MG63 (cell line): ENCODE measurements around the gene PIR. TPM values are rescaled to one million over a fixed set of nuclear protein-coding genes. Genes with fewer than 3 reads are reported as not detected.

Experiments used
- DNase-seq: peaks from one replicate; pipeline ENCODE4 v3.0.0-alpha.2; 2020
- H3K27me3 ChIP-seq: fragments of 250-450 bp; sonication (Bioruptor Pico); 2 replicates; pipeline ENCODE4 v1.5.1; 2020; ENCODE audit warnings: mild to moderate bottlenecking, moderate library complexity
- H3K36me3 ChIP-seq: fragments of 250-450 bp; sonication (Bioruptor Pico); 2 replicates; pipeline ENCODE4 v1.5.1; 2020; ENCODE audit warnings: mild to moderate bottlenecking, moderate library complexity
- H3K4me3 ChIP-seq: fragments of 250-450 bp; sonication (Bioruptor Pico); 2 replicates; pipeline ENCODE4 v1.5.1; 2020; ENCODE audit warnings: mild to moderate bottlenecking, moderate library complexity
- H3K9me3 ChIP-seq: fragments of 250-450 bp; sonication (Bioruptor Pico); 2 replicates; pipeline ENCODE4 v1.5.1; 2020; ENCODE audit warnings: mild to moderate bottlenecking, moderate library complexity
- total RNA-seq: library from RNA; depleted of rRNA; stranded (reverse); fragments of >200 nt; shearing (Covaris generic); gene quantifications from 2 replicates; pipeline ENCODE4 v1.2.3, GENCODE V29; 2014; ENCODE audit warnings: low replicate concordance; rRNA removed

PIR gene
- total RNA-seq: 16.4 and 39.5 TPM in 2 replicates

DNA sequence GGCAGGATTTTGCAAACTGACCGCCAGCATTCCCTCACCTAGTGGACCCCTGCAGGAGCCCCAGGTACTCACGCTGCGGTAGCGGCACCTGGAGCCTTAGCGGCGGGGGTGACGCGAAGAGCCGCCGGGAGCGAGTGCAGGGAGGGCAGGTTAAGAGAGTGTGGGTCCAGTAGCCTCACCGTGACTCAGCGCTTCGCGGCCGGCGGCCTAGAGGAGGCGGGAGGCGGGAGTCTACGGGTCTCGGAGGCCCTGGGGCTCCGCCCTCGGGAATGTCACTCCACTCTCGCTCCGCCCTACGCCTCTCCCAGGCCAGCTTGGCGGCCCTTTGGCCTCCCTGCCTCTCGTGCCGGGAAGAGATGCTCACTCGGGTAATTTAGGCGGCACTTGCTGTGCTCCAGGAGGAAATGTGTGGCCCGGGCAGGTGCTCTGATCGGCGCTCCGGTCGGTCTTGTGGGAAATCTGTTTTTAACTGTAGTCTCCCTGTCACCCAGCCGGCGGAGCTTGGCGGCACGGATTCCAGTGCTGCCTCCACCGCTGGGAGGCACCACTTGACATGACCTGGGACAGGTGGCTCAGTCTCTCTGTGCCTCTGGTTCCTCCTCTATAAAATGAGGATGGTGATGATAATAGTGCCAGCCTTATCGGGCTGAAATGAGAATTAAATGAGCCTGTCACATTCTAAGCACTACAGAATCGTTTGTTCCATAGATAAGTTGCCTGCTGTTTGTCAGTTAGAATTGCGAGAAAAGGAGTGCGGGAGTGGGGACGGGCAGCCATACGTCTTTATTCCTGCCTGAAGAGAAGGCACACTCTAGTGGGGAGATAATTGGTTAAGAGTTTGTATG is at the start of gene PIR:
TSS of gene PIR (minus strand) at position 216 of the 845 bp plus-strand sequence. CDS start 2,076 bp downstream, outside the sequence.
- no peaks in the 10 kb centered on the region for H3K27me3 ChIP-seq
- no peaks in the 10 kb centered on the region for H3K36me3 ChIP-seq
- H3K4me3 ChIP-seq: peak within 1 kb of the TSS; percentile 62
- peak; percentile 90 for DNase-seq
- no peaks in the 10 kb centered on the region for H3K9me3 ChIP-seq

DNA sequence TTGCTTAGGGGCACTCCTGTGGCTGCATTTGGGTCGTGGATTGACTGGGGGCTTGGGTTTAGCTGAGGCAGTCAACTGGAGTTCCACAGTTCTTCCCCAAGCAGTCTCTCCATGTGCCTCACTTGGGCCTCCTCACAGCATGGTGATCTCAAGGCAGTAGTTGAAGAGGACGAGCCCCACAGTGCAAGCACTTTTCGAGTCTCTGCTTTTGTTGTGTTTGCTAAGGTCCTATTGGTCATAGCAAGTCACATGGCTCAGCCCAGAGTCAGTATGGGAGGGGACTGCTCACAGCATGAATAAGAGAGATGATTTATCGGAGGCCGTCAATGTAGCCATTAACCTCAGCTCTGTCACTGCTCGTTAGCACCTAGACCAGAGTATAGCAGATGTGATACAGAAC is 37.2 kb upstream of the PIR start:
- Histone ChIP-seq H3K4me3 (no peak overlapping the region), H3K36me3 (no peaks in the 10 kb centered on the region)
- DNase-seq: no peak

DNA sequence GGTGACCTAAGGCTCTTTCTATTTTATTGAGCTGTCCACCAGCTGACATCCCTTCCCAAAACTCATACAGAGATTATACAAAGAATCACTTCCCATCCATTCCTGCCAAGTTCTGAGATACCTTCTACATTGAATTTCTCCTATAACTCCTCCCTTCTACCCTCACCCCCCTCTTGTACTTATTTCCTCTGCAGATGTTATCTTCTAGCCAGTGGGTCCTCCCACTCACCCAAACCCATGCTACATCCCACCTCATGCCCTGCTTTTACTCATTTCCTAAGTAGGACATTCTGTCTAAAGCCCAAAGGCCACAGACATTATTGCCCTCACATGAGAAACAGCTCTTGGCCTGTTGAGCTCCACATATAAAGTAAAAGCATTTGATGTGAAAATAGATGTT is 36.0 kb upstream of the PIR start:
- Histone ChIP-seq H3K4me3 (no peak overlapping the region), H3K36me3 (no peaks in the 10 kb centered on the region), H3K27me3 (no peaks in the 10 kb centered on the region), H3K9me3 (no peaks in the 10 kb centered on the region)
- no peak for DNase-seq

More for the DNA sequence above, 37.2 kb upstream of the PIR start:
- Histone ChIP-seq H3K27me3 (no peaks in the 10 kb centered on the region), H3K9me3 (no peaks in the 10 kb centered on the region)

DNA sequence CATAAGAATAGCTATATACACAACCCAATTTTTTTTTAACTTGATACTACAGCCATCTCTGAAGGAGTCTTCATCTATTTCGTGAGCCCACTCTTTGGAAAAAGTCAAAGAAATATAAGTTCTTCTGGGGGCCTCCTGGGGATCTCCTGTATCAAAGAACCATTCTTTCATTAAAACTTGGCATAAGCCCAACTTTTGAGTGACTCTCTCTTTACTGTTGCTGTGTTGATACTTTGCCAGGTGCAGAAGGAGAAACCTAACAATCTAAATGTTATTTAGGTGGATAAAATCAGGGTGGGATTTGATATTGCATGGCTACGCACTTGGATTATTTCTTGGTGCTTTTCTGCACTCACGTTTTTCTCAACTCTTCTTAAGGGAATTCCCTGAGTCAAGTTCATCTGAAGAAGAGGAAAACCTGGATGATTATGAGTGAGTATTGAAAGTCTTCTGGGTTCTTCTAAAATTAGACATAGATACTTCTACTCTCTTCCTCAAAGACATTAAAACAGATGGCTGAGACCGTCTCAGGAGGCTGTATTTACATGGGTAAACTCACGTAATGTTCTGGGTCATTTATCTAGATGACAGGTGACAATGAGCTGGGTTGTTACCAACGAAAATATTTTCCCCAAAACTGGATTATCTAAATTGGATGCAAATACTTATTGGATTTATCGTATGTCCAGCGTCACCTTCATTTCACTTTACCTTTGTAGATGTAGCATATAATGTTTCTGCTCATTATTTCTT is 32.7 kb upstream of the PIR start:
- no peaks in the 10 kb centered on the region for H3K36me3 ChIP-seq
- H3K4me3 ChIP-seq: no peak overlapping the region
- H3K27me3 ChIP-seq: no peaks in the 10 kb centered on the region
- no peaks in the 10 kb centered on the region for H3K9me3 ChIP-seq
- DNase-seq: no peak

DNA sequence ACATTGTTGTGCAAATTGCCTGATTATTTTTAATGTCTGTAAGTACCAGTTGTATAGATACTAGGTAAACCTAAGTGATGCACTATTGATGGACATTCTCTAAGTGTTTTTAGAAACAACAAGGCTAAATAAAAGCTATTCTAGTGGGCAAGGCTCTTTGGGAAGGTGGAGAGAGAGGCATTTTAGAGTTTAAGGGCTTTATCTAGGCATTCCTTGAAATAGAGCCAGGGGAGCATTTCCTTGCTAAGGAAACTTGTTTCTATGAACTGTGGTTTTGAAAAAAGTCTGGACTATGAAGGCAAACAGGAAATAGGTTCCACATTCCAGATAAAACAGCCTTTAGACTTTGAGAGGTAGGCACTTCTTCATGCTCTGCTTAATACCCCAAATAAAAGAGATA is 31.3 kb upstream of the PIR start:
- no peak for DNase-seq
- Histone ChIP-seq H3K27me3 (no peaks in the 10 kb centered on the region), H3K4me3 (no peak overlapping the region), H3K9me3 (no peaks in the 10 kb centered on the region), H3K36me3 (no peaks in the 10 kb centered on the region)

DNA sequence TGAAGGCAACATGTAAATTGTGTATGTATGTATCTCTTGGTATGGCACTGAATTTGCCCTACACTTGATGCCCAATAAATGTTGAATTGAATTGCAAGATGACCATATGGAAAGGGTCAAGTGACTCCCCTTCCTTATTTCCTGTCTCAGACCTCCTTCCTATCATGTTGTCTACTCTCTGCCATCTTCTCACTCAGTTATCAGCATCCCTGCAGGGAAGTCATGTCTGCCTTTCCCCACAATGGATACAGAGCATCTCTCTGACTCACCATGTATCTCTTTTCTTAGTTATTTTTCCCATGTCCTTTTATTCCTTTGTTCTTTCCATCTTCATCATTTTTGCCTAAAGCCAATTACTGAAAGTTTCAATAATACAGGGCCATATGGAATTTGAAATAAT is 30.0 kb upstream of the PIR start:
- no peak for DNase-seq
- Histone ChIP-seq H3K4me3 (no peak overlapping the region), H3K9me3 (no peaks in the 10 kb centered on the region), H3K36me3 (no peaks in the 10 kb centered on the region), H3K27me3 (no peaks in the 10 kb centered on the region)

DNA sequence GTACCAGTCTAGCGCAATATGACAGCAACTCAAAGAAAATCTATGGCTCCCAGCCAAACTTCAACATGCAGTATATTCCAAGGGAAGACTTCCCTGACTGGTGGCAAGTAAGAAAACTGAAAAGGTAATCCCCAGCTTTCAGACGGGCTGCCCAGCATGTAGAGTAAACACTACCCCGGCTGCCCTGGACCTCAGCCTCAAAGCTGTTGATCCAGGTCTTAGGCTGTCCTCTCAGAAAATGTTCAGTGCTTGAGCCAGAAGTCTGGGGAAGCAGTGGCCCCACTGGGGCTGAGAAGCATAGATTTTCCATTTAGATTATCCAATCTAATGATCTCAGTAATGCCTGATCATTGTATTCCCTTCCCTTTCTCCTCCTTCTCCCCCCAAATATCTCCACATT is 29.3 kb upstream of the PIR start:
- no peak for DNase-seq
- H3K9me3 ChIP-seq: no peaks in the 10 kb centered on the region
- H3K4me3 ChIP-seq: no peak overlapping the region
- H3K27me3 ChIP-seq: no peaks in the 10 kb centered on the region
- no peaks in the 10 kb centered on the region for H3K36me3 ChIP-seq

DNA sequence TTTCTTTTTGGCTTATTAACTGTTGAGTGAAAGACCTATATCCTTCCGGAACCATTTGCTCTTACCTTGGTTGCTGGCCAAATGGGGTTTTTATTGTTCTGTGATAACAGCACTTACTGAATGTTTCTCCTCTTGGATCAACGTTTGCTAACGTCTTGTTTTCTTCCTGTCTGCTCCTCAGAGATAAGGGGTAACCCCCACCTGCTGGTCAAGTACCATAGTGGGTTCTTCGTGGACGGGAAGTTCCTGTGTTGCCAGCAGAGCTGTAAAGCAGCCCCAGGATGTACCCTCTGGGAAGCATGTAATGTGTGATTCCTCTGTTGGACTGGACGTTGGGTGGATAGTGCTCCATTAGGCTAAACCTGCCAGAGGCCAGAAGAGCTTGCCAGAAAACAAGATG is 22.8 kb upstream of the PIR start:
- H3K9me3 ChIP-seq: no peaks in the 10 kb centered on the region
- DNase-seq: no peak
- H3K4me3 ChIP-seq: no peak overlapping the region

DNA sequence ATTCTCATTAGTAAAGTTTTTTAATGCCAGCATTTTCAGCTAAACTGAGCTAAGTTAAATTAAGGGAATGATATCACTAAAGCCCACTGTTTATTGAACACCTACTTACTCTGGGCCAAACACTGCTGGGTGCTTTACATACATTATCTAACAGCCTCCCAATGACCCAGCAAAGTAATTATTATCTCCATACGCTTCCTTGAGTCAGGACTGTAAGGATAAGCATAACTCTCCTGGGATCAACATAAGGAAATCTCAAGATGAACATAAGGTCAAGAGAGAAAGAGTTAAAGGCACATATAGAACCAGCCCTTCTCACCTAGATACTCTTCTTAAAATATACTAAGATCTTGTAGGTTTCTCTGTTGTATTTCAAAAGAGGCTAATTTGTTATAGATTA is 21.1 kb upstream of the PIR start:
- DNase-seq: no peak
- Histone ChIP-seq H3K36me3 (no peaks in the 10 kb centered on the region), H3K9me3 (no peaks in the 10 kb centered on the region), H3K27me3 (no peaks in the 10 kb centered on the region), H3K4me3 (no peak overlapping the region)

More for the DNA sequence above, 22.8 kb upstream of the PIR start:
- Histone ChIP-seq H3K36me3 (no peaks in the 10 kb centered on the region), H3K27me3 (no peaks in the 10 kb centered on the region)

DNA sequence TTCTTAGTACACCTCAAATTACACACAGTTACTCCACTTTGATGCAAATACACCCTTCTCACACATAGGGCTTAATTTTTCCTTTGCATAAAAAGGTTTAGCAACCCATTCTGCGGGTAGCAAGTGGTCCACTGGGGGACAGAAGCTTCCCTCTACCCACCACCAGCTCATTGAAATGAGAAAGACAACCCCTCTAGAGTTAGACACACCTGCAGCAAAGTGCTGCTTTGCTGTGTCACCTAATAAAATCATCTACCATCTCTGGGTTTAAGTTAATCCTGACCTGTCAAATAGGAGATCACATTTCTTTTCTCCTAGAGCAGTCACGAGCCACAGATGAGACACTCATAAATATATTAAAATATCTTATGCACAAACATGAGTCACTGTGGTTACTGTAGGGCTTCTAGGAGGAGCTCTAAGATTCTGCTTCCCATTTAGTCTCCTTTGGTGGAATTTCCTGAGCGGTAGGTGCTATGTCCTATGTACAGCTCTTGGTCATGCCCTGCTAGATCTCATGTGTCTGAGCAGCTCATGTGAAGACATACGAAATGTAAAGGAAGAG is 19.4 kb upstream of the PIR start:
- no peaks in the 10 kb centered on the region for H3K36me3 ChIP-seq

DNA sequence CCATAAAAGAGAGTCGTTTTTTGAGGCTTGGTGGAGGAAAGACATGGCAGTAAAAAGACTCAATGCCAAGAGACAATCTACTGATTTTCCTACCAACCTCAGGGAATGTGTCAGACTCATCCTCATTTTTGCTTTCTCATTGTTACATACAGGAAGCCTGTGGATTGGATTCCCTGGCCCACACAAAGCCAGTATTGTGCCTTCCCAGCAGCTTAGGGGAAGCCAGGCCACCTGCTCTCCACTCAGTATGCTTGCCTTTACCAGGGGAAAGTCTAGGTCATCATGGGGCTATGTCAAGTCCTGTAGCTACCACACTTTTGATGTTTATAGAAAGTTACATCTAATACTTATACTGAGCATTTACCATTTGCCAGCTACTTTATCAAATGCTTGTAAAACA is 18.4 kb upstream of the PIR start:
- DNase-seq: no peak
- no peaks in the 10 kb centered on the region for H3K27me3 ChIP-seq
- no peaks in the 10 kb centered on the region for H3K9me3 ChIP-seq
- no peaks in the 10 kb centered on the region for H3K36me3 ChIP-seq
- no peak overlapping the region for H3K4me3 ChIP-seq

More for the DNA sequence above, 19.4 kb upstream of the PIR start:
- Histone ChIP-seq H3K9me3 (no peaks in the 10 kb centered on the region), H3K4me3 (no peak overlapping the region), H3K27me3 (no peaks in the 10 kb centered on the region)
- no peak for DNase-seq

DNA sequence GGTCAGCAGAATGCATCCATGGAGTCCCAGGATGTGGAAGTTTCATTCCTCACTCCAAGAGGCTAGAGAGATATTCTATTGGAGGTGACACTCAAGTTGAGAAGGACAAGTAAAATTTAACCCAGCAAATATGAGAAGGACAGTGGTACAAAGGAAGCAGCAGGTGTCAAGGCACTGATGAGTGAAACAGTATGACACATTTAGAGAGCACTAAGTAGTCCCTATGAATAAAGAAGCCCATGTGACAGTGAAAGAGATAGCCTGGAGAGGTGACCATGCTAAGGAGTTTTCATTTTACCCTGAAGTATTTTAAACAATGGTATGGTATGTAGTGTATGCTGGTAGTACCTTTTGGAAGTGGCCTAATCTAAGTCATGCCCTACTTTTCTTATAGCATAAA is 16.7 kb upstream of the PIR start:
- H3K9me3 ChIP-seq: no peaks in the 10 kb centered on the region
- DNase-seq: no peak
- no peaks in the 10 kb centered on the region for H3K36me3 ChIP-seq
- H3K27me3 ChIP-seq: no peaks in the 10 kb centered on the region
- no peak overlapping the region for H3K4me3 ChIP-seq

DNA sequence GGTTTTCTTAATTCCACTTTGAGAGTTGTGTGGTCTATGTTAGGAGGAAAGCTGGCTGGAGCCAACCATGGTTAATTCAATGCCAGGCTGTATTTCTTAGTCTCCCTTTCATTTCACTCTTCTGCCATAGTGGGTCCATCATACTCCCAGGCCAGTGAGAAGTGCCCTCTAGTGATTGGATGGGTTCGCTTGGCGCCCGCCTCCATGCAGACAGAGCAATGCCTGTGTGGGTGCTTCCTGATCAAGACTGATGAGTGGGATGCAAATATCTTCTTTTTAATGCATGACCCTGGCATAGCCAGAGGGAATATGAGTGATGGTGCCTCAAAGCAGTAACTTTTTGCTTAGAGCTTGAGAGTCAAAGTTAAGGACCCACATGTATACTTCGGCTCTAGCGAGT is 13.9 kb upstream of the PIR start:
- H3K4me3 ChIP-seq: no peak overlapping the region
- no peaks in the 10 kb centered on the region for H3K36me3 ChIP-seq
- DNase-seq: no peak
- H3K27me3 ChIP-seq: no peaks in the 10 kb centered on the region
- no peaks in the 10 kb centered on the region for H3K9me3 ChIP-seq

DNA sequence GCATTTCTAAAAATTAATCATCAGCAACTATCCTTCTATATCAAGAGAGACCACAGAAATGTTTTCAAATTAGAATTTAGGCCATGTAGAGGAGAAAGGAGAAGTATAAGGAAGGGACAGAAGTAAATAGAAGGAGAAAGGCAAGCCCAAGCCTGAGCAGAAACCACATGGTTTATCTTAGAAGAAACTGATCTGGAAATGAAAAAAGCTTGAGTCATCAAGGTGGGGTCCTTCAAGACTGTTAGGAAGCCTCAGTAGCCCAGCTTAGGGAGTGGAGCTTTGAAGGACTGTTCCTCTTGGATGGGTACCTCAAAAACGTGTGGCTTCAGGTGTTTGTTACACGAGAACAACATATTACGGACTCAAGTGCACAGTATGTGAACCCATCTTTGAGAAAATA is 12.0 kb upstream of the PIR start:
- DNase-seq: no peak
- no peaks in the 10 kb centered on the region for H3K27me3 ChIP-seq
- H3K36me3 ChIP-seq: no peaks in the 10 kb centered on the region
- H3K9me3 ChIP-seq: no peaks in the 10 kb centered on the region
- H3K4me3 ChIP-seq: no peak overlapping the region

DNA sequence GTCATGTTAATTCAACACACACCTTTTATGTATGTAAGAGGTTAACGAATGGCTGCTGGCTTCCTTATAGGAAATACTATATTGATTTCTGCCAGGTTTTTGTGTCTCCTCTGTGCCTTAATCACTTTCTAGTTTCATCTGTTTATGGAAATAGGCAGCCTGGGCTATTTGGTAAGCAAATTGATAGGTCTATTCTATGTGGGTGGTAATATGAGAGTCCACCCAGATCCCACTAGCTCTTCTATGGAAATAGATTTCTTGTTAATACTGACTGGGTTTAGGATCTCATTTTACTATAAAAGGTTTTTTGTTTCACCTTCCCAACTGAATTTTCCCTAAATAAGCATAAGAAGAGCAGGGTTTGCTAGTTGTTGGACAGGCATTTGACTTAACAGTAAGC is 11.5 kb upstream of the PIR start:
- Histone ChIP-seq H3K36me3 (no peaks in the 10 kb centered on the region), H3K4me3 (no peak overlapping the region), H3K27me3 (no peaks in the 10 kb centered on the region), H3K9me3 (no peaks in the 10 kb centered on the region)
- no peak for DNase-seq

DNA sequence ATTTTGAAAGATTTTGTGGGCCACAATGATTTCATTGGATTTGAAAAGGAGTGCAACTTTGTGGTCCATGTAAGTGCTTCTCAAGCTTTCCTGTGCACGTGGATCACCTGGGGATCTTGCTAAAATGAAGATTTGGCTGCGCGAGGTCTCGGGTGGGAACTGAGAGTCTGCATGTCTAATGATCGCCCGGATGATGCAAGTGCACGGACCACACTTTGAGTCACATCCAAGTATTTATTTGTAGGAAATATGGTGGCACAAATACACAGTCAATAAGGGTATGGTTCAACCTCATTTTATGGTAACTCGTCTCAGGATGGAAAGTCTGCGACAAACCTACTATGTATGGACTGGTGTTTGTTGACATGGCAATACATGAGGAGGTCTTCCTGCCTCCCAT is 8.4 kb upstream of the PIR start:
- Histone ChIP-seq H3K4me3 (no peak overlapping the region), H3K36me3 (no peaks in the 10 kb centered on the region), H3K27me3 (no peaks in the 10 kb centered on the region), H3K9me3 (no peaks in the 10 kb centered on the region)
- DNase-seq: no peak

DNA sequence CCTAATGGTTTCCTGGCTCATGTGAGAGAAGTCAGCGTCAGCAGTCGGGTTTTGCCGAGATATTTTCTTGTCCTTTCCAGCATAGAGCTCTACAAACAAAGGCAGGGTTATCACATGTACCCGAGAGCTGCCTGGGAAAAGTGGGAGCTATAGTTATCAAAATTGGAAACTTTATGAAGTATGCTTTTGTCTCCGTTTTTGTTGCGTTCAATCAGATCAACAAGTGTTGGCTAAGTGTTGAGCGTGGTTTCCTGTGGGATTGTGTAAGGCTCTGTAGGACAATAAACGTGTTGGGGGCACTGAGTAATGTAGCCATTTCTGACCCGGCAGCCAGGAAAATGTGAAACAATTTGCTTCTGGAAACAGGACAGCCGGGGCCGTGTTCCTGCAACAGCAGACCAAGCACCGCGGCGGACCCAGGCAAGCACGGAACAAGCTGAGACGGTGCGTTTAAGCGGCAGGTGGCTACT is 7.4 kb upstream of the PIR start, which contains the start of gene BMX:
TSS of gene BMX (plus strand) at position 311 of the 470 bp plus-strand sequence. CDS start 7,547 bp downstream, outside the sequence.
- Histone ChIP-seq H3K27me3 (no peaks in the 10 kb centered on the region), H3K4me3 (no peak within 1 kb of the TSS), H3K36me3 (no peaks in the 10 kb centered on the region), H3K9me3 (no peaks in the 10 kb centered on the region)
- DNase-seq: no peak
